ENCODE measurements around the gene TRNT1. TPM values are rescaled to one million over a fixed set of nuclear protein-coding genes. Genes with fewer than 3 reads are reported as not detected.

Gene TRNT1
- 10 to 100 TPM; 44.0 to 51.6 TPM for total RNA-seq

- ATAC-seq (peak; percentile 90 to 96), DNase-seq (ENCODE audit: low spot score in 2 of 2) (peak; percentile 94)
- H3K9me3 Mint-ChIP-seq, result peaks cover 0 to 4% of the 10 kb centered on the region in 2 donors
- H3K36me3 Mint-ChIP-seq, result peaks cover 29 to 41% of the 10 kb centered on the region in 2 donors
- H3K27ac Mint-ChIP-seq, result peak within 1 kb of the TSS; percentile 99 to 100
These were observed at the start of gene TRNT1 for GRCh38 chr3:3126477-3127431. TSS of gene TRNT1 (plus strand) at chr3:3126940. CDS start at chr3:3129041, 2,101 bp downstream.

- DNase-seq (ENCODE audit: low spot score in 2 of 2) (no peak), ATAC-seq (no peak)
- H3K36me3 Mint-ChIP-seq, result no peaks in the 10 kb centered on the region
- no peak overlapping the region for H3K27ac Mint-ChIP-seq
- no peaks in the 10 kb centered on the region for H3K9me3 Mint-ChIP-seq
These were observed 46.4 kb upstream of the TRNT1 start for GRCh38 chr3:3080309-3080708.

DNA sequence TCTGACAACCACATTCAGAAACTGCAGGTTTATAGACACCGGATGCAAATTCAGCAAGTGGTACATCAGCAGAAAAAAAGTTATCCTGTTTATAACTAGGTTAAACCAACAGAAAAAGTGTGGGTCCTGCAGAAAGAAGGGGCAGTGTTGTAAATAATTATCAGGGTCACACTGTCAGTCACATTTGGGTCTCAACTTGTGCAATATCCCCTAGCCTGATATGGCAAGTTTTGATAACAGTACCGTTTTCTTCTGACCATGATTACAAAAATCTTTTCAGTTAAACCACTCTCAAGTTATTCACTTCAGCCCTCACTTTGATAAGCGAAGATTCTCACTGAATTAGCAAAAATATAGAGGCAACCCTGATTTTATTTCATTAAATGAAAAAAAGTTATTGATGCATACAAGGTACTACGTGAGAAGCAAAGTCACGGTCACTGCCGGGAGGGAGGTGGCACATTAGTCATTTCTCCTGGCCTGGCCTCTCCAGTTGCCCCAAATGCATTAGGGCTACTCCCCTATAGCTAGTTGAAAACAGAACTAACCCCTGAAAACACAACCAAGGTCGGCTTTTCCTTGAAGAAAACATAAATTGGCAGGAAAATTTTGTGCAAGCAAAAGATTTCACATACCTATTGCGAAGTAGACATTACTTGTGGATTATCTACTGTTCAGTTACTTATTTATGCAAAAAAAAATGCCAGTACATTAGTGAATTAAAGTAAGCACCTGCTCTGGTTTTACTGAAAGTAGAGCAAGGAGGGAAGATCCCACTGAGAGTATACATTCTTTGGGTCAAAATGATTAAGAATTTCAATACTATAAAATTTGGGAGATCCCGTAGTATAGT lies 45.1 kb upstream of the TRNT1 start:
- ATAC-seq (no peak), DNase-seq (ENCODE audit: low spot score in 2 of 2) (no peak)
- no peaks in the 10 kb centered on the region for H3K9me3 Mint-ChIP-seq
- H3K27ac Mint-ChIP-seq, result no peak overlapping the region
- no peaks in the 10 kb centered on the region for H3K36me3 Mint-ChIP-seq

DNA sequence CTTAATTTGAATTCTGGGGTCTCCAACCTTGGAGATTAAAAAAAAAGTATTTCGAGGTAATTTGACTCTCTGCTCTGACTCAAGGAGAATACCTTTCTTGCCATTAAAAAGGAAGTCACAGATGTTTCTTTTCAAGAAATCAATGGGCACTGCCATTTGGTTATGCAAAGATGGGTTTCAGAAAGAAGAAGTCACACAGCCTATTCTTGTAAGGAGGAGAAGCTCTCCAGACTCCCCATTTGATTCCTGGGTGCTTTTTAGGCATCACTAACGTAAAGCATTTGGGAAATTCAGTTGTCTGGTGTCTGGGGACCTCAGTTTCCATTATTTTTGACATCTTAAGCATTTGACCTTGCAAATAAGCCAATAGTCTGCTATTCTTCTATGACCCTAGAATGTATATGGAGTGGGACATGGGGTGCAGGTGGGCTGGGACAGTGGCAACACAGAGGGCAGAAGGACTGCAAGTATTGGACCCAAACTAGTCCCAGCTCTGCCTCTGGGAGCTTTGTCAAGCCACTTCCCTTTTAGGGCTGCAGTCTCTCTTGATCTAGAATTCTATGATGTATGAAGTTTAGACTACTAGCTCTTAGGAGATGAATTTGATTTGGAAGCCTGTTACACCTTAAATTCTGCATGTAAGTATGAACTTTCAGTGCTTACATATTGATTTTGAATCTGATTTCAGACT lies 44.4 kb upstream of the TRNT1 start:
- Mint-ChIP-seq H3K27ac (no peak overlapping the region), H3K9me3 (no peaks in the 10 kb centered on the region), H3K36me3 (no peaks in the 10 kb centered on the region)
- DNase-seq (ENCODE audit: low spot score in 2 of 2), result no peak
- ATAC-seq, result no peak

DNA sequence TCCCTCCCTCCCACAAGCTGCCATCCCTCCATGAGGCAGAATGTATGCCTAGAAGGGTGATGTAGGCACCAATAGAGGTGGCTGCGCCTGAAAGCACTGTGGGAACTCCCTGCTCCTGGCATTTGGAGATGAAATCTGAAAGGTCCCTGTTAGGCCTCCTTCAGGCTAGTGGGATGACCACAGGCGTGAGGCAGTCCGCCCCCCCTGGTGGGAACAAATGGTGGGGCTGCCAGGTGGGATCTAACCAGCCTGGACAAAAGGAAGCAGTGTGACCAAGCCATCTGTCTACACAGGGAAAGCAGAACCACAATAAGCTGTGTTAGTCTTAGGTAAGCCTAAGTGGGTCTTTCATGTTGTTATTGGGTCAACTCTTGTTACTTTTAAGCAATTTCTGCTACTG lies 41.9 kb upstream of the TRNT1 start:
- ATAC-seq (no peak), DNase-seq (ENCODE audit: low spot score in 2 of 2) (no peak)
- Mint-ChIP-seq H3K9me3 (no peaks in the 10 kb centered on the region), H3K36me3 (no peaks in the 10 kb centered on the region), H3K27ac (no peak overlapping the region)

DNA sequence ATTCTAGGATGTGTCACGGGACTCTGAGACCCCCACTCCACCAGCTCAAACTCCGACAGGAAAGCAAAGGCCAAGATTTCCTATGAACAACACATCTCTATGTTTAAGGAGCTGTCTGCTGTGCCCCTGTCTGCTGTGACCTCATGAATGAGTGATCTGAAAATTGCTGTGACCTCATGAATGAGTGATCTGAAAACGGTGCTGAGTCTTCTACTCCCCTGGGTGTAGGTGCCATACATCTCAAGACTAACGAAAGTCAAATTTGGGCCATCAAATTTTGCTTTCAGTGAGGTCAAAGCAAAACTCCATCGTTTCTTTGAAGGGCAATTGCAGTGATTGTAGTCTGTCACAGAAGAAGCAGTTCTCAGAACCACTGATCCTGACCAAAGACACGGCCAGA lies 41.0 kb upstream of the TRNT1 start:
- DNase-seq (ENCODE audit: low spot score in 2 of 2), result no peak
- H3K36me3 Mint-ChIP-seq, result no peaks in the 10 kb centered on the region
- no peak for ATAC-seq
- no peaks in the 10 kb centered on the region for H3K9me3 Mint-ChIP-seq
- H3K27ac Mint-ChIP-seq, result no peak overlapping the region

DNA sequence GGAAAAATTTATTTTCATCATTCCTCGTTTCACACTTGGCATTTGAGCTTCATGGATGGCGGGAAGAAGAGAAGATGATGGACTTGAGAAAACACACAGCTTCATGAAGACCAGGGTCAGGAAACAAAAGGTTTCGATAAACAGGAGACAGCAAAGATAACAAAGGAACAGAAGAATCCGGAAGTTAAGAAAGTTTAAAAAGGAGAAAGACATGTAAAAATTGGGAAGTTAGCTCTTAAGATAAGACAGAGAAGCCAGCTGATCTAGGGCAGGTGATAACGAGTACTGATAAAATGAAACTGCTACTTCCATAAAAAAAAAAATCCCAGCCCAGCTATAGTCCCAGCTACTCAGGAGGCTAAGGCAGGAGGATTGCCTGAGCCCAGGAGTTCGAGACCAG lies 40.5 kb upstream of the TRNT1 start:
- no peak overlapping the region for H3K27ac Mint-ChIP-seq
- DNase-seq (ENCODE audit: low spot score in 2 of 2) (no peak), ATAC-seq (no peak)
- no peaks in the 10 kb centered on the region for H3K9me3 Mint-ChIP-seq
- H3K36me3 Mint-ChIP-seq, result no peaks in the 10 kb centered on the region

GRCh38 chr3:3087279-3087678 lies 39.5 kb upstream of the TRNT1 start:
- ATAC-seq (no peak), DNase-seq (ENCODE audit: low spot score in 2 of 2) (no peak)
- H3K36me3 Mint-ChIP-seq, result no peaks in the 10 kb centered on the region
- no peaks in the 10 kb centered on the region for H3K9me3 Mint-ChIP-seq
- H3K27ac Mint-ChIP-seq, result no peak overlapping the region

DNA sequence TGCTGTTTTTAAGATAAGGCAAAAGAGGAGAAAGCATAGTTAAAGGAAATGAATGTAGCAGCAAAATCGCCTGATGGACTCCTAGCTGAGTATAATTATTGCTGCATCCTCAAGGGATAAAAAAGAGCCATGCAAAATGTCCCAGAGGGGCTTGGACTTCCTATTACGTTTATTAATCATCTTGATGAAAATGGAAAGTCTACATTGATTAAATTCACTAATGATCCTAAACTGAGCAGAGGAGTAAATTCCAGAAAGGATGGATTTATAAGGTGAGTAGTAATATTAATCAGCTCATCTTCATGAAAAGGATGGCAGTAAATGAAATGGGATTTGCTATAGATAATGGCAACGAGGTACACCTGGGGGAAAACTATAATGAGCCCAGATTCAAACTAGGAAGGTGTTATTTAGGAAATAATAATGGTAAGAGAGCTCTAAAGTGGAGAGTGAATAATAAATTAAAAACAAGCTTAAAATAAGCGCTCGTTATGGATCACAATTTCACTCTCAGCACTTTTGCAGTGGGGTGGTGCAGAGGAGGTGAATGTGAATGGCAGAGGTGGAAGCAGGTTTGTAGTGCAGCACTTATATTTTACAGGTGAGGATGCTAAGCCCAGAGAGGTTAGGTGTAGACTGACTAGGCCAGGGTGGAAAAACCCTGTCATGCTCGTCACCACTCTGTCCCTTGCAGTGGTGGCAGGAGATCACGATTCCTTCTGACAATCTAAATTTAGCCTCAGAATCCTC lies 38.8 kb upstream of the TRNT1 start:
- no peak for ATAC-seq
- no peaks in the 10 kb centered on the region for H3K36me3 Mint-ChIP-seq
- no peaks in the 10 kb centered on the region for H3K9me3 Mint-ChIP-seq
- peak overlapping the region in 1 of 2 donors; percentile 44 for H3K27ac Mint-ChIP-seq
- DNase-seq (ENCODE audit: low spot score in 2 of 2), result no peak

DNA sequence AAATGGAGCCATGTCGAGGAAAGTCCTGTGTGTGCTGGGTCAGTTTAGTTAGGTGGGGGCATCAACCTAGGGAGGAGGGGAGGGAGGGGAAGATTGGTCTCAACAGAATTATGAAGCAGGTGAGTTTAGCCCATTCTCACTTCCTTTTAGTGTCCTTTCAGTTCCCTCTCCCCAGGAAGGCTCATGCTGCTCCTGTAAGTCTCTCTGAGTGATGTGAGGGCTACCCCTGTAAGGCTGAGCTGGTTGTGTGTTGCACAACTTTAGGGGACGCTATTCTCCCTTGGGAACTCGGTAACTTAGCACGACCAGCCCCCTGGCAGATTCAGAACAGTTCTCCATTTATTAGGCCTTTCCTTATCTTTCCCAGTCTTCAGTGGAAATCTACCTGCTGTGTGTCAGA lies 37.7 kb upstream of the TRNT1 start:
- H3K27ac Mint-ChIP-seq, result no peak overlapping the region
- ATAC-seq (no peak), DNase-seq (ENCODE audit: low spot score in 2 of 2) (no peak)
- H3K9me3 Mint-ChIP-seq, result no peaks in the 10 kb centered on the region
- H3K36me3 Mint-ChIP-seq, result no peaks in the 10 kb centered on the region

GRCh38 chr3:3097958-3098357 lies 28.8 kb upstream of the TRNT1 start:
- DNase-seq (ENCODE audit: low spot score in 2 of 2), result no peak
- Mint-ChIP-seq H3K27ac (no peak overlapping the region), H3K9me3 (no peaks in the 10 kb centered on the region), H3K36me3 (no peaks in the 10 kb centered on the region)
- ATAC-seq, result no peak

DNA sequence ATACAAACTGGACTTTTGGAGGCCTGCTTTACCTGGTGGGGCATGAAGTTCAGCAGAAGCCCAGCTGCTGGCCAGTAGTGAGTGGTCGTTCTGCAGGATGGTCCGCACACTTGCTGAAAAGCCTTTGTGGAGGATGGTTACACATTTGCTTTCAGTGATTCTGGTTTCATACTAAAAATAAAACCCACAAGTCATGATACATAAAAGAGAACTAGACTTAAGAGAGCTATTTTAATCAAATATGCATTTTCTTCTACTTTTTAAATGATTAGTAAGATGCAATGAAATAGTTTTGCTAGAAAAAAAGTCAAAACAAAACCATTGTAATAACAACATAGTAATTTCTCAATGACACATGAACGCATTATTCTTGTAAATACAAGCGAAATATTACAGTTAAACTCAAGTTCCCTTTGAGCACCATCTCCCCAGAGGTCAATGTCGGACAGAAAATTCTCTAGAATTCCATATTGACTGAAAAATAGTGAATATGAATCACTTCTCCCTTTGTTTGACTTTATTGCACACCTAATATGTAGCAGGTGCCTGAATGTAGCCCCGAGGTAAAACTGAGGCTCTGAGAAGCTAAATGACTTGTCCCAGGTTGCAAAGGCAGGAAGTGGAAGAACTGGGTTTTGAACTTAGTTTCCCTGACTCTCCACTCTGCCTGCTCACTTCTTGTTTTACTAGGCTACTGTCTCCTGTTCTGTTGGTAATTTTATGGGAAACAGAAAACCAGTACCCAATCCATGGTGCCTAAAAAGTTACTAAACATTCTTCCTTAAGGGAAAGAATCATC lies 24.9 kb upstream of the TRNT1 start:
- no peak for ATAC-seq
- H3K27ac Mint-ChIP-seq, result peak overlapping the region in 1 of 2 donors; percentile 22
- no peaks in the 10 kb centered on the region for H3K9me3 Mint-ChIP-seq
- H3K36me3 Mint-ChIP-seq, result no peaks in the 10 kb centered on the region
- no peak for DNase-seq (ENCODE audit: low spot score in 2 of 2)

DNA sequence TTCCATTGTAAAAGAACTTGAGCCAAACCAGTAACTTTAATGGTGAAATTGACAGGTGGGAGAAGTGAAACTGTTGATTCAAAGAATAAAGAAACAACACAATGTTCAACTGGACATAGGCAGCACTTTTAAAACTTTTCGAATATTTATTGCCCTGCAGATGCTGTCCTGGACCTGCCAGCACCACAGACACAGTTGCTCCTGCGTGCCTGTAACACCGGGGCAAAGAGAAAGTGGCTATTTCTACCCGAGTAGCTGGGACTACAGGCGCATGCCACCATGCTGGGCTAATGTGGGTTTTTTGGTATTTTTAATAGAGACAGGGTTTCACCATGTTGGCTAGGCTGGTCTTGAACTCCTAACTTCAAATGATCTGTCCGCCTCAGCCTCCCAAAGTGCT lies 24.0 kb upstream of the TRNT1 start:
- ATAC-seq (no peak), DNase-seq (ENCODE audit: low spot score in 2 of 2) (no peak)
- Mint-ChIP-seq H3K36me3 (no peaks in the 10 kb centered on the region), H3K9me3 (no peaks in the 10 kb centered on the region), H3K27ac (no peak overlapping the region)

DNA sequence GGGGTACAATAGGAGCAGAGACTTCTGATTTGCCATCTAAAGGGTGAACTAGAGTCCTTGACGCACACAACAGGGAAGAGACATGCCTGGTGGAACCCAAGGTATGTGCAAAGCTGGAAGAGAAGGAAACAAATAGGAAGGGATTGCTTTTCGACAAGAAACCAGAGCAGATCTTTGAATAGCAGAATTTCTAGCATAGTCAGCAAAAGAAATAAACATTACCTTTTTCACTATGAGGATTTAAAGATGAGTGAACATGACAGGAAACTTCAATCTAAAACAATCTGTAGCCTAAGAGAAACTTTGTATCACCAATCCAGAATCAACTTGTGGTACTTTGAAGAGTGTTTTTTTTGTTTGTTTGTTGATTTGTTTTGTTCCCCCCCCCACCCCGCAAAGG lies 21.5 kb upstream of the TRNT1 start:
- no peak overlapping the region for H3K27ac Mint-ChIP-seq

DNA sequence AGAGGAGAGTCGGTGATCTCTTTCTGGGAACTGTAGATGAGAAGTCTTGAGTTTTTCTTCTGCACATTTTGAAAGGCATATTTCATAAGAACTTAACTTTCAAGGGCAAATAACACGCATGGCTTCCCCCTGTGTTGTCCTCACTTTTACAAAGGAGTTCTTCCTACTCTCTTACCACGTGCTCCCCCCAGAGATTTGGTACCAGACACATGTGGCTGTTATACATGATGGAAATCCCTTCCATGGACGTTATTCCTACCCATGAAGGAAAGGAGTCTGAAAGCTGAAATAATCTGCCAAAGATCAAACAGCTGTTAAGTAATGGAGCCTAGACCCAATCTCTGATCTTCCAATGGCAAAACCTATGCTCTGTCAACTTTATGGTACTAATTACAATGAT lies 20.9 kb upstream of the TRNT1 start:
- DNase-seq (ENCODE audit: low spot score in 2 of 2), result no peak
- no peaks in the 10 kb centered on the region for H3K36me3 Mint-ChIP-seq
- ATAC-seq, result no peak
- no peak overlapping the region for H3K27ac Mint-ChIP-seq
- H3K9me3 Mint-ChIP-seq, result no peaks in the 10 kb centered on the region

More for the DNA sequence above, 21.5 kb upstream of the TRNT1 start:
- DNase-seq (ENCODE audit: low spot score in 2 of 2) (no peak), ATAC-seq (no peak)
- H3K36me3 Mint-ChIP-seq, result no peaks in the 10 kb centered on the region
- H3K9me3 Mint-ChIP-seq, result no peaks in the 10 kb centered on the region

DNA sequence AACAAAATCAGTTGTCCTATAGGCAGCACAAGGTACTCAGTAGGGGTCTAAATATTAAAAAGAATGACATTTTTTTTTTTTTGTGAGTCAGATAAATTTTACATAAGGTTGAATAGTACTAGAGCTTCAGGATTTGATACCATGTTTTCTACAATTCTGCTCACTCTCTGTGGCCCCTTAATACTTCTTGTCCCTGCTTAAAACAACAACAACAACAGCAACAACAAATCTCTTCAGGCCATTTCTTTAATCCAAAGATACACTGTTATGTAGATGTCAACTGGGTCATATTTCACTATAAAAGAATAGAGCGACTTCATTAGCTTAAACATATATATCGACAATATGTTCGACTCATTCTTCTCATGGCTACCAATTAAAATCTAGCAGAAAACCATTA lies 19.6 kb upstream of the TRNT1 start:
- ATAC-seq (no peak), DNase-seq (ENCODE audit: low spot score in 2 of 2) (no peak)
- H3K36me3 Mint-ChIP-seq, result no peaks in the 10 kb centered on the region
- H3K9me3 Mint-ChIP-seq, result no peaks in the 10 kb centered on the region
- no peak overlapping the region for H3K27ac Mint-ChIP-seq

All from activated naive CD4-positive, alpha-beta T cell treated with anti-CD3 and anti-CD28 coated beads, Interleukin-2, amount 50 U/mL, for 72 hours (primary cell).